HepG2 (cell line): Measurements from ENCODE around the gene BAIAP3. TPM values are rescaled to one million over a fixed set of nuclear protein-coding genes. Genes with fewer than 3 reads are reported as not detected.

ENCODE experiments used
- ADNP ChIP-seq: sonication (generic); formaldehyde crosslinking; IDR thresholded peaks from 2 replicates; pipeline ENCODE4 v1.4.0; 2020; ENCODE audit warnings: missing genetic modification reagents
- CCAR2 ChIP-seq: fragments of 200-400 bp; formaldehyde crosslinking; optimal IDR thresholded peaks from 2 replicates; pipeline ENCODE3; 2018; ENCODE audit warnings: low read depth, mild to moderate bottlenecking, low read length, moderate library complexity
- HIVEP1 ChIP-seq: sonication (generic); formaldehyde crosslinking; IDR thresholded peaks from 2 replicates; pipeline ENCODE4 v1.4.0; 2020; ENCODE audit warnings: mild to moderate bottlenecking, missing genetic modification reagents
- MAFF ChIP-seq: IDR thresholded peaks from 2 replicates; pipeline ENCODE4 v1.6.1; 2011; ENCODE audit warnings: low read depth, low read length, improper control_type of control experiment
- RCOR2 ChIP-seq: IDR thresholded peaks from 2 replicates; pipeline ENCODE4 v1.6.1; 2016; ENCODE audit warnings: missing biosample characterization, missing genetic modification reagents
- ZC3H4 ChIP-seq: sonication (generic); formaldehyde crosslinking; IDR thresholded peaks from 2 replicates; pipeline ENCODE4 v1.4.0; 2020; ENCODE audit warnings: missing genetic modification reagents, borderline replicate concordance
- ZFY ChIP-seq: sonication (generic); formaldehyde crosslinking; IDR thresholded peaks from 2 replicates; pipeline ENCODE4 v1.4.0; 2020; ENCODE audit warnings: missing genetic modification reagents
- ZNF292 ChIP-seq: sonication (generic); formaldehyde crosslinking; IDR thresholded peaks from 2 replicates; pipeline ENCODE4 v1.8.1; 2022; ENCODE audit warnings: mild to moderate bottlenecking, low read depth, missing genetic modification reagents, borderline replicate concordance
- ZNF468 ChIP-seq: sonication (generic); formaldehyde crosslinking; IDR thresholded peaks from 2 replicates; pipeline ENCODE4 v1.8.0; 2022; ENCODE audit warnings: mild to moderate bottlenecking, moderate library complexity, missing genetic modification reagents
- ZNF749 ChIP-seq: sonication (generic); formaldehyde crosslinking; IDR thresholded peaks from 2 replicates; pipeline ENCODE4 v1.8.0; 2022; ENCODE audit warnings: mild to moderate bottlenecking, missing genetic modification reagents, moderate library complexity, borderline replicate concordance
- polyA plus RNA-seq, 8 experiments: library from polyadenylated mRNA; depleted of rRNA in 3 of 8; stranded (reverse) in 7 of 8; unstranded in 1 of 8; fragments of >200 nt; fragmentation: Illumina TruSeq in 4 of 8; extraction: Trizol in 4 of 8; gene quantifications; 2 replicates each; pipeline versions ENCODE4 v1.2.1 to v1.2.3, GENCODE V29; 2011 to 2016; ENCODE audit warnings: low read depth in 4 of 8, missing spikeins in 1 of 8, mixed read lengths in 1 of 8; ENCODE audit not compliant: insufficient read depth in 1 of 8
- total RNA-seq, 5 experiments: library from RNA; depleted of rRNA; stranded (reverse); fragments of >200 nt; fragmentation: Illumina TruSeq; extraction: Trizol; gene quantifications; 2 replicates each; pipeline ENCODE4 v1.2.3, GENCODE V29; 2016; ENCODE audit warnings: low read depth in 1 of 5
- TF ChIP-seq, protein P1 (sequence below): sonication (generic); formaldehyde crosslinking; IDR thresholded peaks from 2 replicates; pipeline ENCODE4 v1.9.0; 2022; ENCODE audit warnings: missing genetic modification reagents, mild to moderate bottlenecking, borderline replicate concordance
- TF ChIP-seq, protein P2 (sequence below): sonication (generic); formaldehyde crosslinking; IDR thresholded peaks from 2 replicates; pipeline ENCODE4 v1.4.0; 2020; ENCODE audit warnings: mild to moderate bottlenecking, missing genetic modification reagents
- TF ChIP-seq, protein P3 (sequence below): sonication (generic); formaldehyde crosslinking; IDR thresholded peaks from 2 replicates; pipeline ENCODE4 v1.4.0; 2020; ENCODE audit warnings: missing genetic modification reagents, borderline replicate concordance
- TF ChIP-seq, protein P4 (sequence below): sonication (generic); formaldehyde crosslinking; IDR thresholded peaks from 2 replicates; pipeline ENCODE4 v1.5.0; 2020; ENCODE audit warnings: mild to moderate bottlenecking, missing genetic modification reagents
- TF ChIP-seq, protein P5 (sequence below): sonication (generic); formaldehyde crosslinking; IDR thresholded peaks from 2 replicates; pipeline ENCODE4 v1.8.1; 2023; ENCODE audit warnings: missing genetic modification reagents, mild to moderate bottlenecking, borderline replicate concordance

BAIAP3 gene
- total and polyA plus RNA-seq, 2 of the 13 experiments (the other 11 are each of a cell fraction or from before 2014, with no cell fraction given), result 3.2 to 5.7 TPM

DNA sequence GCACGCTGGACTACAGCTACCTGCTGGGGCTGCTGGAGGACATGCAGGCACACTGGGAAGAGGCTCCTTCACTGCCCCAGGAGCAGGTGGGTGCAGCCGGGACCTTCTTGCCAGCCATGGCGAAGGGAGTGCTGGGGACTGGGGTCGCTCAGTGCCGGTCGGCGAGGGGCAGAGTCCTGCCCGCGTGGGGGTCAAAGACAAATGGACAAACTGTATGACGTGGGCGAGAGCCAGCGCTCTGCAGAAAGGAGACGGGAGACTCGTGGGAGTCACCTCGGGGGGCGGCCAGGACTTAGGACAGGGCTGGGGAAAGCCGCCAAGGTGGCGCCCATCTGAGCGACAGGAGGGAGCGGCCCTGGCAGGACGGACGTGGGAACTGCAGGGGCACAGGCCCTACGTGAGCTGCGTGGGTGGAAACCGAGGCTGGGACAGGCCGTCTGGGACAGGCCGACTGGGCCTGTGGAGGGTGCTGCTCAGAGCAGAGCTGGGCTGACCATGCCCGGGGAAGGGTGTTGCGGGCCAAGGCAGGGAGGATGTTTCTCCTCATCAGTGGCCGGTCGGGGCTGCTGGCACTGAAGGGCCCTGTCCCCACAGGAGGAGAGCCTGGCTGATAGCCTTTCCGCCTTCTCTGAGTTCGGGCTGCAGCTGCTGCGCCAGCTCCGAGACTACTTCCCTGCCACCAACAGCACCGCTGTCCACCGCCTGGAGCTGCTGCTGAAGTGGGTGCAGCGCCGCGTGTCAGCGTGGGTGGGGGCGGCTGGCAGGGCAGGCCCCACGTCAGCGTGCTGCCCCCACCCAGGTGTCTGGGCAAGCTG is 10.2 kb downstream of the BAIAP3 start (continued):
- 0 out of 2 replicates have a peak, but pooled peaks have one; percentile 5 for TF ChIP-seq ZNF292
- TF ChIP-seq, protein P1, sequence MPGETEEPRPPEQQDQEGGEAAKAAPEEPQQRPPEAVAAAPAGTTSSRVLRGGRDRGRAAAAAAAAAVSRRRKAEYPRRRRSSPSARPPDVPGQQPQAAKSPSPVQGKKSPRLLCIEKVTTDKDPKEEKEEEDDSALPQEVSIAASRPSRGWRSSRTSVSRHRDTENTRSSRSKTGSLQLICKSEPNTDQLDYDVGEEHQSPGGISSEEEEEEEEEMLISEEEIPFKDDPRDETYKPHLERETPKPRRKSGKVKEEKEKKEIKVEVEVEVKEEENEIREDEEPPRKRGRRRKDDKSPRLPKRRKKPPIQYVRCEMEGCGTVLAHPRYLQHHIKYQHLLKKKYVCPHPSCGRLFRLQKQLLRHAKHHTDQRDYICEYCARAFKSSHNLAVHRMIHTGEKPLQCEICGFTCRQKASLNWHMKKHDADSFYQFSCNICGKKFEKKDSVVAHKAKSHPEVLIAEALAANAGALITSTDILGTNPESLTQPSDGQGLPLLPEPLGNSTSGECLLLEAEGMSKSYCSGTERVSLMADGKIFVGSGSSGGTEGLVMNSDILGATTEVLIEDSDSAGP, result 0 out of 2 replicates have a peak, but pooled peaks have one; percentile 8
- TF ChIP-seq ZC3H4 (CRISPR knock-in tag), result no peak
- peak; percentile 52; the same call in 1 of the 2 replicates for TF ChIP-seq HIVEP1 (CRISPR knock-in tag)
- no peak for TF ChIP-seq ZNF749 (CRISPR knock-in tag)
- no peak for TF ChIP-seq RCOR2 (CRISPR knock-in tag)
- no peak for TF ChIP-seq ZNF468 (CRISPR knock-in tag)
- peak; percentile 25; the same call in 1 of the 2 replicates for TF ChIP-seq ZFY (CRISPR knock-in tag)
- no peak for TF ChIP-seq ADNP (CRISPR knock-in tag)
- TF ChIP-seq, protein P2, sequence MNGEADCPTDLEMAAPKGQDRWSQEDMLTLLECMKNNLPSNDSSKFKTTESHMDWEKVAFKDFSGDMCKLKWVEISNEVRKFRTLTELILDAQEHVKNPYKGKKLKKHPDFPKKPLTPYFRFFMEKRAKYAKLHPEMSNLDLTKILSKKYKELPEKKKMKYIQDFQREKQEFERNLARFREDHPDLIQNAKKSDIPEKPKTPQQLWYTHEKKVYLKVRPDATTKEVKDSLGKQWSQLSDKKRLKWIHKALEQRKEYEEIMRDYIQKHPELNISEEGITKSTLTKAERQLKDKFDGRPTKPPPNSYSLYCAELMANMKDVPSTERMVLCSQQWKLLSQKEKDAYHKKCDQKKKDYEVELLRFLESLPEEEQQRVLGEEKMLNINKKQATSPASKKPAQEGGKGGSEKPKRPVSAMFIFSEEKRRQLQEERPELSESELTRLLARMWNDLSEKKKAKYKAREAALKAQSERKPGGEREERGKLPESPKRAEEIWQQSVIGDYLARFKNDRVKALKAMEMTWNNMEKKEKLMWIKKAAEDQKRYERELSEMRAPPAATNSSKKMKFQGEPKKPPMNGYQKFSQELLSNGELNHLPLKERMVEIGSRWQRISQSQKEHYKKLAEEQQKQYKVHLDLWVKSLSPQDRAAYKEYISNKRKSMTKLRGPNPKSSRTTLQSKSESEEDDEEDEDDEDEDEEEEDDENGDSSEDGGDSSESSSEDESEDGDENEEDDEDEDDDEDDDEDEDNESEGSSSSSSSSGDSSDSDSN (CRISPR knock-in tag), result peak; percentile 51
- TF ChIP-seq, protein P3, sequence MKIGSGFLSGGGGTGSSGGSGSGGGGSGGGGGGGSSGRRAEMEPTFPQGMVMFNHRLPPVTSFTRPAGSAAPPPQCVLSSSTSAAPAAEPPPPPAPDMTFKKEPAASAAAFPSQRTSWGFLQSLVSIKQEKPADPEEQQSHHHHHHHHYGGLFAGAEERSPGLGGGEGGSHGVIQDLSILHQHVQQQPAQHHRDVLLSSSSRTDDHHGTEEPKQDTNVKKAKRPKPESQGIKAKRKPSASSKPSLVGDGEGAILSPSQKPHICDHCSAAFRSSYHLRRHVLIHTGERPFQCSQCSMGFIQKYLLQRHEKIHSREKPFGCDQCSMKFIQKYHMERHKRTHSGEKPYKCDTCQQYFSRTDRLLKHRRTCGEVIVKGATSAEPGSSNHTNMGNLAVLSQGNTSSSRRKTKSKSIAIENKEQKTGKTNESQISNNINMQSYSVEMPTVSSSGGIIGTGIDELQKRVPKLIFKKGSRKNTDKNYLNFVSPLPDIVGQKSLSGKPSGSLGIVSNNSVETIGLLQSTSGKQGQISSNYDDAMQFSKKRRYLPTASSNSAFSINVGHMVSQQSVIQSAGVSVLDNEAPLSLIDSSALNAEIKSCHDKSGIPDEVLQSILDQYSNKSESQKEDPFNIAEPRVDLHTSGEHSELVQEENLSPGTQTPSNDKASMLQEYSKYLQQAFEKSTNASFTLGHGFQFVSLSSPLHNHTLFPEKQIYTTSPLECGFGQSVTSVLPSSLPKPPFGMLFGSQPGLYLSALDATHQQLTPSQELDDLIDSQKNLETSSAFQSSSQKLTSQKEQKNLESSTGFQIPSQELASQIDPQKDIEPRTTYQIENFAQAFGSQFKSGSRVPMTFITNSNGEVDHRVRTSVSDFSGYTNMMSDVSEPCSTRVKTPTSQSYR (CRISPR knock-in tag), result no peak
- TF ChIP-seq, protein P4, sequence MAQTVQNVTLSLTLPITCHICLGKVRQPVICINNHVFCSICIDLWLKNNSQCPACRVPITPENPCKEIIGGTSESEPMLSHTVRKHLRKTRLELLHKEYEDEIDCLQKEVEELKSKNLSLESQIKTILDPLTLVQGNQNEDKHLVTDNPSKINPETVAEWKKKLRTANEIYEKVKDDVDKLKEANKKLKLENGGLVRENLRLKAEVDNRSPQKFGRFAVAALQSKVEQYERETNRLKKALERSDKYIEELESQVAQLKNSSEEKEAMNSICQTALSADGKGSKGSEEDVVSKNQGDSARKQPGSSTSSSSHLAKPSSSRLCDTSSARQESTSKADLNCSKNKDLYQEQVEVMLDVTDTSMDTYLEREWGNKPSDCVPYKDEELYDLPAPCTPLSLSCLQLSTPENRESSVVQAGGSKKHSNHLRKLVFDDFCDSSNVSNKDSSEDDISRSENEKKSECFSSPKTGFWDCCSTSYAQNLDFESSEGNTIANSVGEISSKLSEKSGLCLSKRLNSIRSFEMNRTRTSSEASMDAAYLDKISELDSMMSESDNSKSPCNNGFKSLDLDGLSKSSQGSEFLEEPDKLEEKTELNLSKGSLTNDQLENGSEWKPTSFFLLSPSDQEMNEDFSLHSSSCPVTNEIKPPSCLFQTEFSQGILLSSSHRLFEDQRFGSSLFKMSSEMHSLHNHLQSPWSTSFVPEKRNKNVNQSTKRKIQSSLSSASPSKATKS (CRISPR knock-in tag), result no peak
- TF ChIP-seq, protein P5, sequence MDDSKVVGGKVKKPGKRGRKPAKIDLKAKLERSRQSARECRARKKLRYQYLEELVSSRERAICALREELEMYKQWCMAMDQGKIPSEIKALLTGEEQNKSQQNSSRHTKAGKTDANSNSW, result no peak
- TF ChIP-seq CCAR2, result no peak
- TF ChIP-seq MAFF, result no peak
